Skeletal muscle satellite cell (primary cell): ENCODE data around the gene LRRC75A.
"Not testable (repeated sequence)": the region's sequence is repeated elsewhere in the genome, so short reads cannot be mapped to it uniquely, and the experiment has no call there.

ENCODE experiments used
- H3K27me3 ChIP-seq: 2 replicates; pipeline ENCODE4 v1.7.0; 2013; ENCODE audit warnings: low read length; ENCODE audit not compliant: control insufficient read depth, insufficient read depth
- H3K36me3 ChIP-seq: 2 replicates; pipeline ENCODE4 v1.7.0; 2013; ENCODE audit warnings: mild to moderate bottlenecking, control low read depth, low read length; ENCODE audit not compliant: insufficient read depth
- H3K4me1 ChIP-seq: 2 replicates; pipeline ENCODE4 v1.7.0; 2013; ENCODE audit warnings: low read length; ENCODE audit not compliant: control insufficient read depth, insufficient read depth
- H3K4me2 ChIP-seq: 2 replicates; pipeline ENCODE4 v1.7.0; 2013; ENCODE audit warnings: mild to moderate bottlenecking, low read length
- H3K4me3 ChIP-seq: 2 replicates; pipeline ENCODE4 v1.7.0; 2013; ENCODE audit warnings: low read length
- H3K9ac ChIP-seq: 2 replicates; pipeline ENCODE4 v1.7.0; 2013; ENCODE audit warnings: mild to moderate bottlenecking, low read depth, low read length, moderate library complexity
- H3K9me3 ChIP-seq: replicated peaks from 2 replicates; pipeline ENCODE4 v1.7.0; 2013; ENCODE audit warnings: mild to moderate bottlenecking, control low read depth, low read length

The LRRC75A gene

GRCh38 chr17:16459855-16460550 is 32.0 kb downstream of the LRRC75A start:
- Histone ChIP-seq H3K36me3 (peaks cover 2% of the 10 kb centered on the region), H3K4me3 (no peak overlapping the region), H3K27me3 (no peaks in the 10 kb centered on the region), H3K9me3 (no peaks in the 10 kb centered on the region), H3K4me1 (peaks cover 12% of the 10 kb centered on the region), H3K9ac (no peak overlapping the region), H3K4me2 (no peak overlapping the region)

GRCh38 chr17:16459271-16459670 is 32.7 kb downstream of the LRRC75A start:
- H3K4me3 ChIP-seq: no peak overlapping the region
- no peaks in the 10 kb centered on the region for H3K9me3 ChIP-seq
- H3K9ac ChIP-seq: no peak overlapping the region
- peaks cover 12% of the 10 kb centered on the region for H3K4me1 ChIP-seq
- H3K4me2 ChIP-seq: no peak overlapping the region
- no peaks in the 10 kb centered on the region for H3K27me3 ChIP-seq
- peaks cover 2% of the 10 kb centered on the region for H3K36me3 ChIP-seq

- H3K4me3 ChIP-seq: no peak overlapping the region
- peaks cover 3% of the 10 kb centered on the region for H3K4me1 ChIP-seq
- H3K9ac ChIP-seq: no peak overlapping the region
- no peaks in the 10 kb centered on the region for H3K9me3 ChIP-seq
- H3K4me2 ChIP-seq: no peak overlapping the region
- no peaks in the 10 kb centered on the region for H3K36me3 ChIP-seq
- H3K27me3 ChIP-seq: no peaks in the 10 kb centered on the region
Measured at GRCh38 chr17:16456742-16457316, 35.2 kb downstream of the LRRC75A start.

- Histone ChIP-seq H3K4me2 (no peak overlapping the region), H3K27me3 (no peaks in the 10 kb centered on the region), H3K36me3 (no peaks in the 10 kb centered on the region), H3K4me1 (peaks cover 3% of the 10 kb centered on the region), H3K9ac (no peak overlapping the region), H3K9me3 (no peaks in the 10 kb centered on the region), H3K4me3 (no peak overlapping the region)
Measured at GRCh38 chr17:16455997-16456741, 35.8 kb downstream of the LRRC75A start.

GRCh38 chr17:16453493-16453851 is 38.5 kb downstream of the LRRC75A start:
- Histone ChIP-seq H3K4me3 (no peak overlapping the region), H3K4me1 (peaks cover 3% of the 10 kb centered on the region), H3K4me2 (no peak overlapping the region), H3K9me3 (no peaks in the 10 kb centered on the region), H3K27me3 (no peaks in the 10 kb centered on the region), H3K9ac (no peak overlapping the region), H3K36me3 (peaks cover 7% of the 10 kb centered on the region)

GRCh38 chr17:16452268-16452667 is 39.7 kb downstream of the LRRC75A start:
- not testable (repeated sequence) for H3K4me1 ChIP-seq, H3K4me2 ChIP-seq, H3K9me3 ChIP-seq, H3K9ac ChIP-seq, H3K27me3 ChIP-seq, H3K4me3 ChIP-seq
- H3K36me3 ChIP-seq: peaks cover 13% of the 10 kb centered on the region

GRCh38 chr17:16450028-16450427 is 42.0 kb downstream of the LRRC75A start:
- H3K4me3 ChIP-seq: no peak overlapping the region
- no peaks in the 10 kb centered on the region for H3K9me3 ChIP-seq
- H3K27me3 ChIP-seq: no peaks in the 10 kb centered on the region
- H3K4me2 ChIP-seq: no peak overlapping the region
- H3K4me1 ChIP-seq: peaks cover 3% of the 10 kb centered on the region
- no peak overlapping the region for H3K9ac ChIP-seq
- H3K36me3 ChIP-seq: peaks cover 21% of the 10 kb centered on the region

GRCh38 chr17:16449121-16449570 is 42.8 kb downstream of the LRRC75A start:
- H3K9ac ChIP-seq: no peak overlapping the region
- H3K27me3 ChIP-seq: no peaks in the 10 kb centered on the region
- H3K36me3 ChIP-seq: peaks cover 25% of the 10 kb centered on the region
- H3K9me3 ChIP-seq: no peaks in the 10 kb centered on the region
- H3K4me1 ChIP-seq: peaks cover 3% of the 10 kb centered on the region
- H3K4me3 ChIP-seq: no peak overlapping the region
- no peak overlapping the region for H3K4me2 ChIP-seq

GRCh38 chr17:16448490-16448889 is 43.5 kb downstream of the LRRC75A start:
- Histone ChIP-seq H3K36me3 (peaks cover 31% of the 10 kb centered on the region), H3K4me1 (peaks cover 2% of the 10 kb centered on the region), H3K4me2 (no peak overlapping the region), H3K9ac (no peak overlapping the region), H3K27me3 (no peaks in the 10 kb centered on the region), H3K9me3 (no peaks in the 10 kb centered on the region), H3K4me3 (no peak overlapping the region)

- peaks cover 40% of the 10 kb centered on the region for H3K36me3 ChIP-seq
- no peaks in the 10 kb centered on the region for H3K27me3 ChIP-seq
- H3K4me2 ChIP-seq: no peak overlapping the region
- H3K9ac ChIP-seq: no peak overlapping the region
- H3K4me3 ChIP-seq: no peak overlapping the region
- H3K4me1 ChIP-seq: peaks cover 5% of the 10 kb centered on the region
- H3K9me3 ChIP-seq: no peaks in the 10 kb centered on the region
Measured at GRCh38 chr17:16447676-16448075, 44.3 kb downstream of the LRRC75A start.

- Histone ChIP-seq H3K9me3 (no peaks in the 10 kb centered on the region), H3K36me3 (peaks cover 52% of the 10 kb centered on the region), H3K4me1 (peaks cover 16% of the 10 kb centered on the region), H3K27me3 (no peaks in the 10 kb centered on the region), H3K4me3 (no peak overlapping the region), H3K9ac (no peak overlapping the region), H3K4me2 (no peak overlapping the region)
Measured at GRCh38 chr17:16446338-16446983, 45.5 kb downstream of the LRRC75A start.
